Measurements from ENCODE around the gene PPFIA3.
"Not testable (repeated sequence)": the region's sequence is repeated elsewhere in the genome, so short reads cannot be mapped to it uniquely, and the experiment has no call there.

The PPFIA3 gene

GRCh38 chr19:49103331-49104085 lies 15.8 kb upstream of the PPFIA3 start:
- DNase-seq: no peak

GRCh38 chr19:49104229-49104864 lies 15.0 kb upstream of the PPFIA3 start:
- DNase-seq: no peak

DNA sequence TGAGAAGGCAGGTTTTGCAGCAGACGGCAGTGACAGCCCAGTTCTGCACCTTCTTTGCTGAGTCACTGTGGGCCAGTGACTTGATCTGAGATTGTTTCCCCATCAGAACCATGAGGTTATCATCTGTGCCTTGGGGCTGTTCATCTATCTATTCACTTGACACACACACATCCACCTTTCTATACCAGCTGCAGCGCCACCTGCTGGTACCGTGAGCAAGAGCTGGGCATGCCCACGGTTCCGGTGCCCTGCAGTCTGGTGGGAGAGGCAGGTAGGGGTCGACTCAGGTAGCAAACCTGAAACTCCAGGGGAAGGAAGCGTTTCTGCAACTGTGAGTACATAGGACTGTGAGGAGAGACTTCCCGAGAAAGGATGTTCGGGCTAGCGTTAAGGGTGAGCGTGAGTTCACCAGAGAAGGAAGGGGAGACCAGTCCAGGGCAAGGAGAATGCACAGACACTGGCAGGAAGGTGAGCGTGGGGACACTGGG lies 12.7 kb upstream of the PPFIA3 start:
- peak; percentile 29 to 55 (median 38) for DNase-seq

DNA sequence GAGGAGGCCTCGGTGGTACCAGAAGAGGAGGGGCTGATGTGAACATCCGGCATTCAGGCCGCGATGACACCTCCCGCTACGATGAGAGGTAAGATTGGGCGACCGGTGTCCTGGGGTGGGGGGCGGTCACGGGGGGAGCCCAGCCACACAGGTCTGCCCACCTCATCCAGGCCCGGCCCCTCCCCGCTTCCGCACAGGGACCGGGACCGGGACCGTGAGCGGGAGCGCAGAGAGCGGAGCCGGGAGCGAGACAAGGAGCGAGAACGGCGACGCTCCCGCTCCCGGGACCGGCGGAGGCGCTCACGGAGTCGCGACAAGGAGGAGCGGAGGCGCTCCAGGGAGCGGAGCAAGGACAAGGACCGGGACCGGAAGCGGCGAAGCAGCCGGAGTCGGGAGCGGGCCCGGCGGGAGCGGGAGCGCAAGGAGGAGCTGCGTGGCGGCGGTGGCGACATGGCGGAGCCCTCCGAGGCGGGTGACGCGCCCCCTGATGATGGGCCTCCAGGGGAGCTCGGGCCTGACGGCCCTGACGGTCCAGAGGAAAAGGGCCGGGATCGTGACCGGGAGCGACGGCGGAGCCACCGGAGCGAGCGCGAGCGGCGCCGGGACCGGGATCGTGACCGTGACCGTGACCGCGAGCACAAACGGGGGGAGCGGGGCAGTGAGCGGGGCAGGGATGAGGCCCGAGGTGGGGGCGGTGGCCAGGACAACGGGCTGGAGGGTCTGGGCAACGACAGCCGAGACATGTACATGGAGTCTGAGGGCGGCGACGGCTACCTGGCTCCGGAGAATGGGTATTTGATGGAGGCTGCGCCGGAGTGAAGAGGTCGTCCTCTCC lies 11.5 kb upstream of the PPFIA3 start:
- no peak for DNase-seq

- no peak for DNase-seq
Measured at GRCh38 chr19:49109051-49109450, 10.3 kb upstream of the PPFIA3 start.

DNA sequence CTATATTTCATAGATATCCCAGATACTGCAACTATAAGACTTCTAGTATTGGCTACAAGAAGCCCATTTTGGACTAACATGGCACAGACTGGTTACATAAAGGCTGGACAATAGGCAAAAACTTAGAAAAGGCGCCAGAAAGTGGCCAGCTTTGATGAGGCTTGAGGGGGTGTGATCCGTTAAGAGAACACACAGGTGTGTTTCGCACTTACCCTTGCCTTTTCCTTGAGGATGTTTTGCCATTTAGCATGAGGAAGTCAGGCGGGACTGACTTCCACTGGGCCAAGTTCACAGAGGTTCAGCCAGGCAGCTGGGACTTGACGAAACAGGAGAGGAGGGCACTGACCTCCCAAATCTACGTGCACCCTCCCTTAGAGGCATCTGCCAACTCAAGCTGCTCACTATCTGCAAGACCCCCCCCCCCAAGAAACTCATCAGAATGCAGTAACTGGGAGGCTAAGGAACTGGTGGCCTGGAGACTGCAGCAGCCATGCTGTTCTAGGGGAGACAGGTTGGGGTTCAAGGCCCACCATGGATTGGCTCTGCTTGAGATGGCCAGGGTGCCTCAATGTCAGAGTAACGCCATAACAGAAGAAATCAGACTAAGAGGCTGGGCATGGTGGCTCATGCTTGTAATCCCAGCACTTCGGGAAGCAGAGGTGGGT lies 9.6 kb upstream of the PPFIA3 start:
- no peak for DNase-seq

- no peak for DNase-seq
Measured at GRCh38 chr19:49110567-49110966, 8.8 kb upstream of the PPFIA3 start.

GRCh38 chr19:49111218-49111998 lies 7.9 kb upstream of the PPFIA3 start:
- no peak for DNase-seq

- DNase-seq: peak; percentile 43 to 71 (median 55)
Measured at GRCh38 chr19:49113762-49114629, 5.3 kb upstream of the PPFIA3 start, which contains the start of gene LIN7B. Gene LIN7B (plus strand): TSS chr19:49114370. CDS start chr19:49114405, 35 bp downstream.

GRCh38 chr19:49114630-49115363 lies 4.5 kb upstream of the PPFIA3 start:
- peak in 2 of 4 experiments; percentile 20 to 25 for DNase-seq

GRCh38 chr19:49116544-49116943 lies 2.8 kb upstream of the PPFIA3 start:
- no peak for DNase-seq

GRCh38 chr19:49117677-49118564 lies 1.4 kb upstream of the PPFIA3 start:
- no peak for DNase-seq

- peak; percentile 85 to 92 (median 88) for DNase-seq
Measured at GRCh38 chr19:49118565-49119410, 556 bp upstream of the PPFIA3 start, which contains the start of gene C19orf73. Gene C19orf73 (minus strand): TSS chr19:49119143. CDS start chr19:49119022, 121 bp downstream.

DNA sequence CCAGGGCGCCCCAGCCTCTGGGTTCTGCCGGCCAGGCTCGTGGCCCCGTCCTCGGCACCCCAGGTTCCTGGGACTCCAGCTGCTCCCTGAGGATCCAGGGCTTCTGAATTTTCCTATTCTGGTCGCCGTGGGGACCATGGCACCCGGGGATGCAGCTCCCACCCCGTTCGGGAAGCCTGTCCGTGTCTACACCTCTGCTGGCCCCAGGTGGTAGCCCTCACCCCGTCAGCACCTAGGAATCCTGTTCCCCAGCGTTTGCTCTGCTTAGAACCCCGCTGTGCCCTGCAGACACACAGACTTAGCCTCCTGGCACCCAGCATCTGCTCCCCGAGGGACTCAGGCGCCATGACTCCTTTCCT lies 960 bp downstream of the PPFIA3 start:
- no peak for DNase-seq

GRCh38 chr19:49120868-49121267 lies 1.5 kb downstream of the PPFIA3 start:
- no peak for DNase-seq

GRCh38 chr19:49121841-49122240 lies 2.5 kb downstream of the PPFIA3 start:
- DNase-seq: not testable (repeated sequence)

- not testable (repeated sequence) for DNase-seq
Measured at GRCh38 chr19:49123285-49123684, 3.9 kb downstream of the PPFIA3 start.

All from activated CD4-positive, CD25-positive, alpha-beta regulatory T cell (primary cell).